Stomach (tissue), 9 donors: Measurements from ENCODE around the gene CLCN6. TPM values are rescaled to one million over a fixed set of nuclear protein-coding genes. Genes with fewer than 3 reads are reported as not detected.

Source experiments
- DNase-seq, 2 donors: peaks; one replicate each; pipeline versions ENCODE4 v3.0.0 to v3.0.0-alpha.2; 2013 to 2019
- H3K27ac ChIP-seq, 5 donors: fragments of 200-600 bp in 4 of 5; sonication (generic) in 4 of 5; one replicate each; pipeline ENCODE4 v1.5.1; 2013 to 2019; ENCODE audit warnings: mild to moderate bottlenecking in 1 of 5, moderate library complexity in 1 of 5
- H3K27me3 ChIP-seq, 3 donors: fragments of 200-600 bp; sonication (generic); one replicate each; pipeline ENCODE4 v1.5.1; 2017 to 2019; ENCODE audit warnings: mixed run types in 1 of 3
- H3K36me3 ChIP-seq, 4 donors: fragments of 200-600 bp; sonication (generic); 1 replicate in 3 of 4; 2 replicates in 1 of 4; pipeline ENCODE4 v1.5.1; 2016 to 2019
- H3K4me1 ChIP-seq, 4 donors: fragments of 200-600 bp; sonication (generic); one replicate each; pipeline ENCODE4 v1.5.1; 2016 to 2019
- H3K4me3 ChIP-seq, 4 donors: fragments of 200-600 bp; sonication (generic) in 3 of 4; one replicate each; pipeline ENCODE4 v1.5.1; 2016 to 2019; ENCODE audit warnings: mild to moderate bottlenecking in 1 of 4
- H3K9me3 ChIP-seq, 4 donors: fragments of 200-600 bp; sonication (generic); one replicate each; pipeline ENCODE4 v1.5.1; 2016 to 2019
- EP300 ChIP-seq: sonication (generic); formaldehyde crosslinking; IDR thresholded peaks from one replicate; pipeline ENCODE4 v1.6.1; 2017; ENCODE audit warnings: antibody characterized with exemption
- POLR2A ChIP-seq, 4 donors: fragments of 450-650 bp; IDR thresholded peaks; one replicate each; pipeline ENCODE4 v1.6.1; 2016; ENCODE audit warnings: antibody characterized with exemption in 4 of 4, control low read depth in 2 of 4, mild to moderate bottlenecking in 1 of 4, moderate library complexity in 1 of 4
- POLR2AphosphoS5 ChIP-seq, 3 donors: sonication (generic); formaldehyde crosslinking; IDR thresholded peaks; one replicate each; pipeline ENCODE4 v1.6.1; 2016; ENCODE audit warnings: antibody characterized with exemption in 3 of 3
- WGBS, 5 donors: extraction: QIAGEN DNeasy Blood & Tissue Kit in 3 of 5; methylation state at CpG; one replicate each; pipeline versions ENCODE4 v1.1.5 to v1.1.7; 2013 to 2018; 5-methylcytosine and 5-hydroxymethylcytosine counted together
- intact Hi-C: fragments of 100-400 bp; cut with DNase I; formaldehyde crosslinking; loops from one replicate; pipeline ENCODE4 v1.15.1; 2023; ENCODE audit warnings: low total_unique reads
- polyA plus RNA-seq, 3 donors: library from polyadenylated mRNA; stranded (reverse); fragments of 200-250 nt; gene quantifications; one replicate each; pipeline ENCODE4 v1.2.3, GENCODE V29; 2013
- total RNA-seq, 5 donors: library from RNA; depleted of rRNA; stranded (reverse); fragments of >200 nt; gene quantifications; one replicate each; pipeline versions ENCODE4 v1.1.0 to v1.2.3, GENCODE V29; 2014 to 2016
- TF ChIP-seq, protein P1 (sequence below), 7 experiments: fragments of 450-650 bp in 4 of 7; fragments of 200-600 bp in 3 of 7; sonication (generic) in 3 of 7; IDR thresholded peaks; one replicate each; pipeline ENCODE4 v1.5.1; 2016 to 2019; ENCODE audit warnings: antibody characterized with exemption in 7 of 7, control low read depth in 2 of 7, mild to moderate bottlenecking in 1 of 7
- donor health status: healthy with polysubstance abuse.
- donor health status: Bipolar disorder and iron deficiency.
- donor health status: healthy.

Gene CLCN6
- total and polyA plus RNA-seq, 8 donors = 4.1 to 49.6 (median 10.2) TPM

DNA sequence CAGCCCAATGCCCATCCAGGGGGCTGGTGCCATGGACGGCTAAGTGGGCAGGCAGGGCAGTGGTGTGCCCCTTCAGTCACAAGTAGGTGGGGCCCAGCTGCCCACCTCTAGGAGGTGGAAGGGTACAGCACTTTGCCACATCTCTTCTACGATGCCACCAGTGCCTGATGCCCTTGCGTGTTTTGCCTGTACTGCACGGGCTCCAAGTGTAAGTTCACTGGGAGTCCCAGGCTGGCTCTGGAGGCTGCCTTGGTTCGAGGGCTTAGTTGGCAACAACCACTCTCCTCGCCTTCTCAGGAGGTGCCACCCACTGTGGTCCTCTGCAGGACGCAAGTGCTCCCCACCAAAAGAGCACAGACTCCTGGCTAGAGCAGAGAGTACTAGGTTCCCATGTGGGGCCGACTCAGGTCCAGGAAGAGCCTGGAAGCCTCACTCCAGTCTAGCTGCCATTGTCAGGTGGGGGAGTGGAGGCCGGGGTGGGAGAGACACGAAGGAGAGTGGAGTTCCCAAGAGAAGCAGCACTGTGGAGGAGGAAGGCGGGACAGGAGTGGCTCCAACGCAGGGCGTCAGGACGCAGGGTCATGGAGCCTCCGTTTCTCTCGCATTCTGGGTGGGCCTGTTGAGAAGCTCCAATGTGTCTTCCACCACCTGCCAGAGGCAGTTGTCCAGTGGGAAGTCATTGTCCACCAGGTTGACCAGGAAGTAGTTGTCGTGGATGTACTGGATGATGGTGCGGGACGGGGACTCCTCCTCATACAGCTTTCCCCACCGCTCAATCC, 15.7 kb upstream of the CLCN6 start:
- H3K4me3 ChIP-seq = no peak overlapping the region
- H3K27ac ChIP-seq = peak overlapping the region; percentile 58 to 97 (median 93)
- peaks cover 17 to 50% (median 45%) of the 10 kb centered on the region in 4 donors for H3K36me3 ChIP-seq
- H3K9me3 ChIP-seq = no peaks in the 10 kb centered on the region
- intact Hi-C loops = loop anchor here (10.0 kb wide), 1 partner anchor 55 kb away; the partner anchor contains the start of gene AGTRAP
- WGBS, 5 donors = 66 to 78% (median 74%) methylated on average over 16 to 20 of the region's 20 CpGs
- H3K4me1 ChIP-seq = peaks cover 59 to 84% (median 73%) of the 10 kb centered on the region in 4 donors
- TF ChIP-seq, protein P1, sequence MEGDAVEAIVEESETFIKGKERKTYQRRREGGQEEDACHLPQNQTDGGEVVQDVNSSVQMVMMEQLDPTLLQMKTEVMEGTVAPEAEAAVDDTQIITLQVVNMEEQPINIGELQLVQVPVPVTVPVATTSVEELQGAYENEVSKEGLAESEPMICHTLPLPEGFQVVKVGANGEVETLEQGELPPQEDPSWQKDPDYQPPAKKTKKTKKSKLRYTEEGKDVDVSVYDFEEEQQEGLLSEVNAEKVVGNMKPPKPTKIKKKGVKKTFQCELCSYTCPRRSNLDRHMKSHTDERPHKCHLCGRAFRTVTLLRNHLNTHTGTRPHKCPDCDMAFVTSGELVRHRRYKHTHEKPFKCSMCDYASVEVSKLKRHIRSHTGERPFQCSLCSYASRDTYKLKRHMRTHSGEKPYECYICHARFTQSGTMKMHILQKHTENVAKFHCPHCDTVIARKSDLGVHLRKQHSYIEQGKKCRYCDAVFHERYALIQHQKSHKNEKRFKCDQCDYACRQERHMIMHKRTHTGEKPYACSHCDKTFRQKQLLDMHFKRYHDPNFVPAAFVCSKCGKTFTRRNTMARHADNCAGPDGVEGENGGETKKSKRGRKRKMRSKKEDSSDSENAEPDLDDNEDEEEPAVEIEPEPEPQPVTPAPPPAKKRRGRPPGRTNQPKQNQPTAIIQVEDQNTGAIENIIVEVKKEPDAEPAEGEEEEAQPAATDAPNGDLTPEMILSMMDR (IDR thresholded peaks at IDR 0.05) = no peak
- no peak for DNase-seq
- H3K27me3 ChIP-seq = no peaks in the 10 kb centered on the region

DNA sequence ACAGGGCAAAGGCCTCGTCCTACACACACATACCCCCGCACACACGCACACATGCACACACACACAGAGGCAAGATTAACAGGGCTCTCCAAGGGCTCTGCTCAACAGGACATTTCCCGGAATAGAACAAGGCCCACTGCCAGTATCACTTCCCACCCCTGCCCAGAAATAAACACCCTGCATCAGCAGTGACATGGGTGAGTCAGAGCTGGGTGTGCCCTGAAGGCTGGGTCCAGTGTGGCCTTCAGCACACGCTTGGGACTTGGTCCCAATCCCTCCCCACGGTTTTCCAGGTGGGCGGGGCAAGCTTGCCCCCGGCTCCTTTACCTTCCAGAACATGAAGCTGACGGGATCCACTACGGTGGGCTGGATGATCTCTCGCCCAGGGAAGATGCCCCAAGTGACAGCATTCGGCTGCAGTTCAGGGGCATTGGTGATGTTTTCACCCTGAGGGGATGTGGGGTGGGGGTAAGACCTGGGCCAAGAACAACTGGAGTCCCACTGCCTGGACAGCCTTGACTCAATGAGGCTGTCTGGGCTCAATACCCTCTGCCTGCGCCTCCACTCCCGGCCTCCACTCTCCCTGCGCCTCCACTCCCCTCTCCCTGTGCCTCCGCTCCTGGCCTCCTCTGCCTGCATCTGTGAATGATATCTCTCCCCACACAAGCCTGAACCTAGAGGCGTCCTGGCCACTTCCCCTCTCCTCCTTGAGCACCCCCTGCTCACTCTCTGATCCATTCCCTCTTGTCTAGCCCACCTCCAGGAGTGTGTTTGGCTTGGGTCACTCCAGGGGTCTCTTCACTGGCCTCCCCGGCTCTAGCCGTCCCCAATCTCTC, 14.9 kb upstream of the CLCN6 start:
- intact Hi-C loops = loop anchor here (10.0 kb wide), 1 partner anchor 56 kb away; the partner anchor contains the start of gene AGTRAP
- no peaks in the 10 kb centered on the region for H3K27me3 ChIP-seq
- peak; percentile 92 to 96 for DNase-seq
- no peaks in the 10 kb centered on the region for H3K9me3 ChIP-seq
- 38 to 54% (median 49%) methylated on average over 18 to 19 of the region's 19 CpGs for WGBS, 5 donors
- H3K4me3 ChIP-seq = no peak overlapping the region
- TF ChIP-seq EP300 (peak; percentile 98), POLR2AphosphoS5 (IDR thresholded peaks at IDR 0.05) (peak; percentile 92 to 97 (median 97)), POLR2A (IDR thresholded peaks at IDR 0.05) (peak in 1 of 4 donors; percentile 35)
- TF ChIP-seq, protein P1 (IDR thresholded peaks at IDR 0.05) = no peak
- peak overlapping the region; percentile 72 to 97 (median 93) for H3K27ac ChIP-seq
- peaks cover 23 to 58% (median 53%) of the 10 kb centered on the region in 4 donors for H3K36me3 ChIP-seq
- peaks cover 56 to 76% (median 68%) of the 10 kb centered on the region in 4 donors for H3K4me1 ChIP-seq

DNA sequence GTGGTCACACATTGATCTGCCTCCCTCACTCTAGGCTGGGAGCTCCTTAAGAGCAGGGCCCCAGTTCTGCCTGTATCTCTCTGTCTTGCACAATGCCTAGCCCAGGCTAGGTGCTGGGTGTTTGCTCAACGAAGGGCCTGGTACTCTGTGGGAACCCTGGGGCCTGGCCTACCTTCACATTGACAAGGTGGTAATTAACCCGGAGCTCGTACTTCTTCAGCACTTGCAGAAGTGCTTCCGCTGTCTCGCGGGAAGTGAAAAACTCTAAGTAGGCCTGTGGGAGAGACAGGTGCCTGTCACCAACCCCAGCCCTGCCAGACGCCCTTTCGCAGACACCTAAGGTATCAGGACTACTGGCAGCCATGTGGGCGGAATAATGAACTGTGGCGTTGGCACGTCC, 13.9 kb upstream of the CLCN6 start:
- WGBS, 5 donors = 77 to 83% (median 80%) methylated on average over 11 of the region's 11 CpGs
- H3K36me3 ChIP-seq = peaks cover 25 to 65% (median 61%) of the 10 kb centered on the region in 4 donors
- DNase-seq = peak in 1 of 2 donors; percentile 72
- H3K27ac ChIP-seq = peak overlapping the region; percentile 72 to 97 (median 93)
- intact Hi-C loops = loop anchor here (10.0 kb wide), 1 partner anchor 57 kb away; the partner anchor contains the start of gene AGTRAP
- no peaks in the 10 kb centered on the region for H3K27me3 ChIP-seq
- H3K4me1 ChIP-seq = peaks cover 50 to 73% (median 63%) of the 10 kb centered on the region in 4 donors
- H3K9me3 ChIP-seq = no peaks in the 10 kb centered on the region
- no peak overlapping the region for H3K4me3 ChIP-seq
- TF ChIP-seq POLR2A (IDR thresholded peaks at IDR 0.05) (no peak), EP300 (no peak), POLR2AphosphoS5 (IDR thresholded peaks at IDR 0.05) (peak in 1 of 3 donors; percentile 9)
- TF ChIP-seq, protein P1 (IDR thresholded peaks at IDR 0.05) = no peak

DNA sequence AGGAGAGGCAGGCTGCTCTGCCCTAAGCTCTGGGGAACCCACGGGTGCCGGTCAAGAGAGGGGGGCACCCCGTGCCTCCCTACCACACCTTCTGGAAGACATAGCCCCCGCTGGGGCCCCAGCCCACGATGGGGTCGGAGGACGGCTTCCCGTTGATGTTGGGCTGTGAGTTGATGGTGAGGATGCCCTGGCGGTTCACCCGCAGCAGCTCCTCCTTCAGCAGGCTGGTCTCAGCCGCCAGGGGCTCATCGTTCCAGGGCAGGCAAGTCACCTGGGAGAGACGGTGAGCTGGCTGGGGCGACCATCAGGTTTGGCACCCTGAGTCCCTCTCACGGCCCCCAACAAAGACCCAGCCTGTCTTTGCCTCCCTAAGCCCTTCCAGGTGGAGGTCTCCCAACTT, 12.2 kb upstream of the CLCN6 start:
- Histone ChIP-seq H3K4me1 (peaks cover 33 to 56% (median 48%) of the 10 kb centered on the region in 4 donors), H3K4me3 (no peak overlapping the region), H3K36me3 (peaks cover 25 to 82% (median 70%) of the 10 kb centered on the region in 4 donors), H3K9me3 (no peaks in the 10 kb centered on the region), H3K27ac (peak overlapping the region in 2 of 5 donors; percentile 45 to 93), H3K27me3 (no peaks in the 10 kb centered on the region)
- intact Hi-C loops = loop anchor here (10.0 kb wide), 1 partner anchor 59 kb away; the partner anchor contains the start of gene AGTRAP
- 88 to 96% (median 93%) methylated on average over 12 to 15 of the region's 15 CpGs for WGBS, 5 donors
- TF ChIP-seq POLR2AphosphoS5 (IDR thresholded peaks at IDR 0.05) = no peak
- TF ChIP-seq, protein P1 (IDR thresholded peaks at IDR 0.05) = no peak
- no peak for TF ChIP-seq EP300
- TF ChIP-seq POLR2A (IDR thresholded peaks at IDR 0.05) = no peak
- no peak for DNase-seq
